WERI-Rb-1 (cell line): ENCODE data around the gene SLC5A6.

Experiments used
- DNase-seq: peaks from one replicate; pipeline ENCODE4 v3.0.0-alpha.2; 2020
- H3K27ac ChIP-seq: fragments of 250-450 bp; sonication (Bioruptor Pico); 2 replicates; pipeline ENCODE4 v1.5.1; 2020; ENCODE audit warnings: mild to moderate bottlenecking, moderate library complexity
- H3K27me3 ChIP-seq: fragments of 250-450 bp; sonication (Bioruptor Pico); 2 replicates; pipeline ENCODE4 v1.5.1; 2021; ENCODE audit warnings: mild to moderate bottlenecking, low read depth, moderate library complexity; ENCODE audit not compliant: insufficient read depth, severe bottlenecking
- H3K36me3 ChIP-seq: fragments of 250-450 bp; sonication (Bioruptor Pico); 2 replicates; pipeline ENCODE4 v1.5.1; 2020; ENCODE audit warnings: mild to moderate bottlenecking, moderate library complexity
- H3K4me3 ChIP-seq: 2 replicates; pipeline ENCODE4 v1.5.1; 2011; ENCODE audit warnings: low read depth, mild to moderate bottlenecking, control low read depth, low read length
- H3K9me3 ChIP-seq: fragments of 250-450 bp; sonication (Bioruptor Pico); 2 replicates; pipeline ENCODE4 v1.5.1; 2021; ENCODE audit warnings: mild to moderate bottlenecking, moderate library complexity; ENCODE audit not compliant: severe bottlenecking
- CTCF ChIP-seq: IDR thresholded peaks from 2 replicates; pipeline ENCODE4 v1.5.1; 2011; ENCODE audit warnings: low read depth, mild to moderate bottlenecking, control low read depth, inconsistent platforms, low read length

The SLC5A6 gene

DNA sequence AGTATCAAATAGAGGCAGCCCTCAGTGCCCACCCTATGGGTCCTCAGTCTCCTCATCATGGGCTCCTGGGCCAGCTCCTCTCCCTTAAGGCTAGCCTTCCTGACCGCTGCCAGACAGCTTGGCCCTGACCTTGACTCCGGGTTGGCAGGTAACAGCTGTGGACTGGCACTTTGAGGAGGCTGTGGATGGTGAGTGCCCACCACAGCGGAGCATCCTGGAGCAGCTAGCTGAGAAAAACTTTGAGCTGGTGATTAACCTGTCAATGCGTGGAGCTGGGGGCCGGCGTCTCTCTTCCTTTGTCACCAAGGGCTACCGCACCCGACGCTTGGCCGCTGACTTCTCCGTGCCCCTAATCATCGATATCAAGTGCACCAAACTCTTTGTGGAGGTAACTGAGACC is 24.1 kb upstream of the SLC5A6 start:
- no peak for TF ChIP-seq CTCF

DNA sequence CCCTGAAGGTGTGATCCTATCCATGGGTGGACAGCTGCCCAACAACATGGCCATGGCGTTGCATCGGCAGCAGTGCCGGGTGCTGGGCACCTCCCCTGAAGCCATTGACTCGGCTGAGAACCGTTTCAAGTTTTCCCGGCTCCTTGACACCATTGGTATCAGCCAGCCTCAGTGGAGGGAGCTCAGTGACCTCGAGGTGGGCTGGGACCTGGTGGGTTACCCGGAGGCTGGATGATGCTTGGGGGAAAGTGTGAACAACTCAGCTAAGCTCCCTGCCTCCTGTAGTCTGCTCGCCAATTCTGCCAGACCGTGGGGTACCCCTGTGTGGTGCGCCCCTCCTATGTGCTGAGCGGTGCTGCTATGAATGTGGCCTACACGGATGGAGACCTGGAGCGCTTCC is 21.3 kb upstream of the SLC5A6 start:
- H3K36me3 ChIP-seq, result peaks cover 99% of the 10 kb centered on the region
- H3K4me3 ChIP-seq, result no peak overlapping the region
- DNase-seq, result no peak
- TF ChIP-seq CTCF, result no peak
- H3K9me3 ChIP-seq, result no peaks in the 10 kb centered on the region
- H3K27ac ChIP-seq, result no peak overlapping the region
- no peaks in the 10 kb centered on the region for H3K27me3 ChIP-seq

More for the DNA sequence above, 24.1 kb upstream of the SLC5A6 start:
- DNase-seq, result no peak
- Histone ChIP-seq H3K9me3 (no peaks in the 10 kb centered on the region), H3K36me3 (peaks cover 100% of the 10 kb centered on the region), H3K27me3 (no peaks in the 10 kb centered on the region), H3K4me3 (no peak overlapping the region), H3K27ac (no peak overlapping the region)

GRCh38 chr2:27231921-27232320 is 19.9 kb upstream of the SLC5A6 start:
- Histone ChIP-seq H3K9me3 (no peaks in the 10 kb centered on the region), H3K27ac (no peak overlapping the region), H3K4me3 (no peak overlapping the region), H3K27me3 (no peaks in the 10 kb centered on the region), H3K36me3 (peaks cover 99% of the 10 kb centered on the region)
- no peak for DNase-seq
- no peak for TF ChIP-seq CTCF

DNA sequence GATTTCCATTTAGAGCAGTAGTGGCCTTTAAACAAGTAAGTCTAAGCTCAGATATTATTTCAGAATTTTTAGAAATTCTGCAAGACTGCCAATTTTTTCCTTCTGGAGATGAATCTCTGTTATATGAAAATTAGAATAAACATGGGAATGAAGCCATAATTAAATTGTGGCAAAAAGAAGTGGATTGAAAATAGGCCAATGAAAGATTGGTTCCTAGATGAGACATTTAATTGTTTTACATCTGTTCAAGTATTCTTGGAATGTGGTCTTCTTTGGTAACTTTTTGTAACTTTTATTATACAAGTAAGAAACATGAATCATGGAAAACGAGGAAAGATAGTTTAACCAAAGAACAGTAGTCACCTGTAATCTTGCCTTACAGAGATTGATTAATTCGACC is 15.4 kb upstream of the SLC5A6 start:
- H3K27me3 ChIP-seq, result no peaks in the 10 kb centered on the region
- peaks cover 97% of the 10 kb centered on the region for H3K36me3 ChIP-seq
- no peak overlapping the region for H3K27ac ChIP-seq
- no peak for DNase-seq
- no peaks in the 10 kb centered on the region for H3K9me3 ChIP-seq
- no peak for TF ChIP-seq CTCF
- no peak overlapping the region for H3K4me3 ChIP-seq

- peaks cover 96% of the 10 kb centered on the region for H3K36me3 ChIP-seq
- TF ChIP-seq CTCF, result no peak
Measured at GRCh38 chr2:27225526-27225925, 13.5 kb upstream of the SLC5A6 start.

GRCh38 chr2:27223416-27223815 is 11.3 kb upstream of the SLC5A6 start:
- peaks cover 97% of the 10 kb centered on the region for H3K36me3 ChIP-seq

More at GRCh38 chr2:27225526-27225925, 13.5 kb upstream of the SLC5A6 start:
- DNase-seq, result no peak
- no peak overlapping the region for H3K27ac ChIP-seq
- no peak overlapping the region for H3K4me3 ChIP-seq
- no peaks in the 10 kb centered on the region for H3K27me3 ChIP-seq
- no peaks in the 10 kb centered on the region for H3K9me3 ChIP-seq

More at GRCh38 chr2:27223416-27223815, 11.3 kb upstream of the SLC5A6 start:
- no peak for TF ChIP-seq CTCF
- no peaks in the 10 kb centered on the region for H3K9me3 ChIP-seq
- no peak overlapping the region for H3K4me3 ChIP-seq
- no peaks in the 10 kb centered on the region for H3K27me3 ChIP-seq
- DNase-seq, result no peak
- no peak overlapping the region for H3K27ac ChIP-seq
